ENCODE measurements around the gene HLA-DRB5.

- TF ChIP-seq EZH2 (IDR thresholded peaks at IDR 0.05; ENCODE audit: borderline replicate concordance, low read depth, low read length, severe bottlenecking) (no peak), POLR2AphosphoS5 (IDR thresholded peaks at IDR 0.05; ENCODE audit: insufficient read depth, low read depth, low read length) (no peak), CTCF (IDR thresholded peaks at IDR 0.05; ENCODE audit: extremely low read depth in 1 of 2, insufficient read depth in 1 of 2, low read depth in 1 of 2, low read length in 2 of 2) (no peak)
Observed at GRCh38 chr6:32475392-32476206, 54.5 kb downstream of the HLA-DRB5 start.
